G401 (cell line): ENCODE results near the gene KIF25. TPM values are rescaled to one million over a fixed set of nuclear protein-coding genes. Genes with fewer than 3 reads are reported as not detected.
"Not testable (repeated sequence)": the region's sequence is repeated elsewhere in the genome, so short reads cannot be mapped to it uniquely, and the experiment has no call there.

ENCODE experiments used
- DNase-seq: peaks from one replicate; pipeline ENCODE4 v3.0.0-alpha.2; 2015; ENCODE audit warnings: low spot score
- in situ Hi-C: cut with HindIII; loops from 2 replicates; pipeline ENCODE4 v1.10.0; 2016; ENCODE audit warnings: low sequenced_read_pairs, mixed read lengths
- total RNA-seq: library from RNA; depleted of rRNA; stranded (reverse); fragments of >200 nt; shearing (Covaris generic); gene quantifications from 2 replicates; pipeline ENCODE4 v1.2.3, GENCODE V29; 2014

The KIF25 gene
- total RNA-seq, 1 experiment from 2014 or later, result not detected

GRCh38 chr6:168073937-168074730 is 76.7 kb downstream of the KIF25 start:
- in situ Hi-C loops, result no loop called here
- DNase-seq, result no peak

GRCh38 chr6:168075216-168075615 is 77.7 kb downstream of the KIF25 start:
- no peak for DNase-seq
- in situ Hi-C loops, result no loop called here

GRCh38 chr6:168075787-168076202 is 78.3 kb downstream of the KIF25 start:
- in situ Hi-C loops, result no loop called here
- DNase-seq, result no peak

- in situ Hi-C loops, DNase-seq: not testable (repeated sequence)
Measured at GRCh38 chr6:168077401-168077800, 79.9 kb downstream of the KIF25 start.

GRCh38 chr6:168078175-168078942 is 80.9 kb downstream of the KIF25 start:
- in situ Hi-C loops, result no loop called here
- no peak for DNase-seq

- in situ Hi-C loops, result no loop called here
- no peak for DNase-seq
Measured at GRCh38 chr6:168078943-168079405, 81.5 kb downstream of the KIF25 start, which contains the start of gene FRMD1. Gene FRMD1, minus strand, starts transcription at chr6:168079212. Its CDS starts 118 bp downstream, at chr6:168079094.

GRCh38 chr6:168080393-168081077 is 83.1 kb downstream of the KIF25 start:
- in situ Hi-C loops, result no loop called here
- no peak for DNase-seq

GRCh38 chr6:168081858-168082546 is 84.5 kb downstream of the KIF25 start:
- DNase-seq, result no peak
- in situ Hi-C loops, result no loop called here

- in situ Hi-C loops, result no loop called here
- DNase-seq, result no peak
Measured at GRCh38 chr6:168082860-168083513, 85.5 kb downstream of the KIF25 start.

- in situ Hi-C loops, result no loop called here
- no peak for DNase-seq
Measured at GRCh38 chr6:168083514-168083885, 86.0 kb downstream of the KIF25 start.

GRCh38 chr6:168084465-168085160 is 87.1 kb downstream of the KIF25 start:
- in situ Hi-C loops, result no loop called here
- no peak for DNase-seq

- in situ Hi-C loops, result no loop called here
- DNase-seq, result no peak
Measured at GRCh38 chr6:168086066-168086465, 88.6 kb downstream of the KIF25 start.

GRCh38 chr6:168086616-168087015 is 89.1 kb downstream of the KIF25 start:
- in situ Hi-C loops, result no loop called here
- DNase-seq, result no peak

- in situ Hi-C loops, result no loop called here
- DNase-seq, result no peak
Measured at GRCh38 chr6:168087436-168088160, 90.1 kb downstream of the KIF25 start.

GRCh38 chr6:168088161-168089053 is 90.9 kb downstream of the KIF25 start:
- in situ Hi-C loops, result no loop called here
- DNase-seq, result no peak

GRCh38 chr6:168089186-168090063 is 92.0 kb downstream of the KIF25 start:
- in situ Hi-C loops, result no loop called here
- no peak for DNase-seq
